Mucosa of stomach (tissue), 1 donor: ENCODE measurements around the gene ENPP3.

ENCODE experiments used
- H3K27me3 ChIP-seq: one replicate; pipeline ENCODE4 v1.7.0; 2013; ENCODE audit warnings: mild to moderate bottlenecking, low read length; ENCODE audit not compliant: control insufficient read depth, insufficient read depth
- H3K36me3 ChIP-seq: one replicate; pipeline ENCODE4 v1.7.0; 2013; ENCODE audit warnings: low read length; ENCODE audit not compliant: control insufficient read depth, insufficient read depth
- H3K4me1 ChIP-seq: one replicate; pipeline ENCODE4 v1.7.0; 2013; ENCODE audit warnings: mild to moderate bottlenecking, low read length; ENCODE audit not compliant: control insufficient read depth, insufficient read depth
- H3K4me3 ChIP-seq: one replicate; pipeline ENCODE4 v1.7.0; 2013; ENCODE audit warnings: low read length
- H3K9ac ChIP-seq: one replicate; pipeline ENCODE4 v1.7.0; 2013; ENCODE audit warnings: mild to moderate bottlenecking, low read length, moderate library complexity
- H3K9me3 ChIP-seq: one replicate; pipeline ENCODE4 v1.7.0; 2013; ENCODE audit warnings: mild to moderate bottlenecking, low read length, moderate library complexity; ENCODE audit not compliant: control insufficient read depth
- donor health status: Pancreatic carcinoma.

ENPP3 gene

GRCh38 chr6:131669891-131670290, 32.8 kb downstream of the ENPP3 start:
- Histone ChIP-seq H3K4me1 (no peaks in the 10 kb centered on the region), H3K4me3 (no peak overlapping the region), H3K27me3 (no peaks in the 10 kb centered on the region), H3K9me3 (no peaks in the 10 kb centered on the region), H3K36me3 (no peaks in the 10 kb centered on the region), H3K9ac (no peak overlapping the region)

GRCh38 chr6:131673184-131673583, 36.1 kb downstream of the ENPP3 start:
- Histone ChIP-seq H3K9me3 (no peaks in the 10 kb centered on the region), H3K27me3 (no peaks in the 10 kb centered on the region), H3K36me3 (no peaks in the 10 kb centered on the region), H3K9ac (no peak overlapping the region), H3K4me3 (no peak overlapping the region), H3K4me1 (no peaks in the 10 kb centered on the region)

GRCh38 chr6:131678442-131678841, 41.3 kb downstream of the ENPP3 start:
- Histone ChIP-seq H3K4me3 (no peak overlapping the region), H3K36me3 (no peaks in the 10 kb centered on the region), H3K4me1 (no peaks in the 10 kb centered on the region), H3K9ac (no peak overlapping the region), H3K27me3 (no peaks in the 10 kb centered on the region), H3K9me3 (no peaks in the 10 kb centered on the region)

DNA sequence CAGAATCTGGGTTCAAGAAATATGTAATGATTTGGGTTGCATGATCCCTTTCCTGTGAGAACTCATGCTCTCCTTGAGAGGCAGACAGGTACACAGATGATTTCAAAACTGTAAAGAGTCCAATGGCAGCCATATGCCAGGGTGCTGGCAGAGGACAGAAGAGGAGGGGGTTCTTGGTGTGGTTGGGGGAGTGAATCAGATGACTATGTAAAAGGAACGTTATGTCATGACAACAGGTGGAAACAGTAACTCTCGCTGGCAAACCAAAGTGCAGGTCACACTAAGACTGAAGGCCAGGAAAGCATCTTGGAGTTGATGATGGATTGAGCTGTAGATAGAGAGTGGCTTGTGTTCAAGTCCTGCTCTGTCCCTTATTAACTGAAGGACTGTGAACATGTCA, 43.8 kb downstream of the ENPP3 start:
- Histone ChIP-seq H3K4me3 (no peak overlapping the region), H3K9me3 (no peaks in the 10 kb centered on the region)

GRCh38 chr6:131681585-131681984, 44.5 kb downstream of the ENPP3 start:
- H3K27me3 ChIP-seq = no peaks in the 10 kb centered on the region
- no peaks in the 10 kb centered on the region for H3K9me3 ChIP-seq
- no peaks in the 10 kb centered on the region for H3K36me3 ChIP-seq
- H3K9ac ChIP-seq = no peak overlapping the region
- no peak overlapping the region for H3K4me3 ChIP-seq
- no peaks in the 10 kb centered on the region for H3K4me1 ChIP-seq

More for the DNA sequence above, 43.8 kb downstream of the ENPP3 start:
- no peak overlapping the region for H3K9ac ChIP-seq
- no peaks in the 10 kb centered on the region for H3K4me1 ChIP-seq
- no peaks in the 10 kb centered on the region for H3K36me3 ChIP-seq
- no peaks in the 10 kb centered on the region for H3K27me3 ChIP-seq

DNA sequence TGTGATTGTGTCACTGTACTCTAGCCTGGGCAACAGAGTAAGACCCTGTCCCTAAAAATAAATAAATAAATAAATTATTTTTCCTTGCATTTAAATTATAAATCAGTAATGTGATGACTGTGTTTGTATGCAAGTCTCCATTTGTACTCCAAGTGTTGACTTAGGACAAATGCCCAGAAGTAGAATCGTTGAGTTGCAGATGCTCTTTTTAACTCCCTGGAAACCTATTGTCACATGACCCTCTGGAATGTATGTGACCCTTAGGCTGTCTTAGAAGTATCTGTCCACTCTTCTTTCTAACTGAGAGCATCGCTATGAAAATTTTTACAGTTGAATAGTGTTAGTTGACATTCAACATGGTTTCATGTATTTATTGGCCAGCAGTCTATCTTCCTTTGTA, 45.3 kb downstream of the ENPP3 start:
- Histone ChIP-seq H3K4me3 (no peak overlapping the region), H3K36me3 (no peaks in the 10 kb centered on the region), H3K27me3 (no peaks in the 10 kb centered on the region), H3K9me3 (no peaks in the 10 kb centered on the region), H3K9ac (no peak overlapping the region), H3K4me1 (no peaks in the 10 kb centered on the region)

GRCh38 chr6:131683479-131683878, 46.4 kb downstream of the ENPP3 start:
- H3K36me3 ChIP-seq = no peaks in the 10 kb centered on the region
- H3K9me3 ChIP-seq = no peaks in the 10 kb centered on the region
- H3K4me1 ChIP-seq = no peaks in the 10 kb centered on the region
- no peak overlapping the region for H3K9ac ChIP-seq
- H3K4me3 ChIP-seq = no peak overlapping the region
- H3K27me3 ChIP-seq = no peaks in the 10 kb centered on the region

- Histone ChIP-seq H3K4me3 (no peak overlapping the region), H3K4me1 (no peaks in the 10 kb centered on the region), H3K27me3 (no peaks in the 10 kb centered on the region)
Observed at GRCh38 chr6:131685266-131685780, 48.2 kb downstream of the ENPP3 start.

DNA sequence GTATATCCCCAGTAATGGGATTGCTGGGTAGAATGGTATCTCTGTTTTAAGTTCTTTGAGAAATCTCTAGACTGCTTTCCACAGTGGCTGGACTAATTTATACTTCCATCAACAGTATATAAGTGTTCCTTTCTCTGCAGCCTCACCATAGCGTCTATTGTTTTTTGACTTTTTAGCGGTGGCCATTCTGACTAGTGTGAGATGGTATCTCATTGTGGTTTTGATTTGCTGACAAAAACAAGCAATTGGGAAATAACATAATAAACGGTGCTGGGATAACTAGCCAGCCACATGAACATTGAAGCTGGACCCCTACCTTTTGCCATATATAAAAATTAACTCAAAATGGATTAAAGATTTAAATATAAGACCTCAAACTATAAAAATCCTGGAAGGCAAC, 49.9 kb downstream of the ENPP3 start:
- no peaks in the 10 kb centered on the region for H3K36me3 ChIP-seq
- no peaks in the 10 kb centered on the region for H3K27me3 ChIP-seq

More at GRCh38 chr6:131685266-131685780, 48.2 kb downstream of the ENPP3 start:
- no peaks in the 10 kb centered on the region for H3K9me3 ChIP-seq
- H3K36me3 ChIP-seq = no peaks in the 10 kb centered on the region
- H3K9ac ChIP-seq = no peak overlapping the region

GRCh38 chr6:131688286-131688685, 51.2 kb downstream of the ENPP3 start:
- Histone ChIP-seq H3K4me3 (no peak overlapping the region), H3K27me3 (no peaks in the 10 kb centered on the region)

More for the DNA sequence above, 49.9 kb downstream of the ENPP3 start:
- Histone ChIP-seq H3K4me1 (no peaks in the 10 kb centered on the region), H3K9me3 (no peaks in the 10 kb centered on the region), H3K4me3 (no peak overlapping the region), H3K9ac (no peak overlapping the region)

DNA sequence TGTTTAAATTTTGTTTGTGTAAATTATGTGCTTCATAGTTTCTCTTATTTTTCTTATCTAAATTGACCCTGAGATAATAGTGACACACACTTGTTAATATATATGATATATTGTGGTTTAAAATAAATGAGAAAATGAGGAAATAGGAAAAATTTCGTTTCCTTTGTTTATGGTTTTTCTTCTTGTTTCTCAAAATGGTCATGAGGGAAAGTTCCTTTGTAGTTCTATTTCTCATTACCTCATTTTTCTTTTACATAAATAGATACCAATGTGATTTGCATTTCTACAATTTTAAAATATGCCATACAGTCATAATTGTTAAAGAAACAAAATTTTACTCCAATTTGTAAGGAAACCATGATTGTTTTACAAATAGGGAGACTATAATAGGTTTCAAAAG, 54.9 kb downstream of the ENPP3 start:
- H3K4me3 ChIP-seq = no peak overlapping the region
- H3K36me3 ChIP-seq = no peaks in the 10 kb centered on the region
- no peak overlapping the region for H3K9ac ChIP-seq
- H3K9me3 ChIP-seq = no peaks in the 10 kb centered on the region
- H3K27me3 ChIP-seq = no peaks in the 10 kb centered on the region
- no peaks in the 10 kb centered on the region for H3K4me1 ChIP-seq

More at GRCh38 chr6:131688286-131688685, 51.2 kb downstream of the ENPP3 start:
- H3K9me3 ChIP-seq = no peaks in the 10 kb centered on the region
- no peaks in the 10 kb centered on the region for H3K4me1 ChIP-seq
- H3K9ac ChIP-seq = no peak overlapping the region
- no peaks in the 10 kb centered on the region for H3K36me3 ChIP-seq

GRCh38 chr6:131692589-131692988, 55.5 kb downstream of the ENPP3 start:
- H3K9me3 ChIP-seq = no peaks in the 10 kb centered on the region
- no peaks in the 10 kb centered on the region for H3K27me3 ChIP-seq
- no peaks in the 10 kb centered on the region for H3K36me3 ChIP-seq
- H3K9ac ChIP-seq = no peak overlapping the region
- no peak overlapping the region for H3K4me3 ChIP-seq
- H3K4me1 ChIP-seq = no peaks in the 10 kb centered on the region

DNA sequence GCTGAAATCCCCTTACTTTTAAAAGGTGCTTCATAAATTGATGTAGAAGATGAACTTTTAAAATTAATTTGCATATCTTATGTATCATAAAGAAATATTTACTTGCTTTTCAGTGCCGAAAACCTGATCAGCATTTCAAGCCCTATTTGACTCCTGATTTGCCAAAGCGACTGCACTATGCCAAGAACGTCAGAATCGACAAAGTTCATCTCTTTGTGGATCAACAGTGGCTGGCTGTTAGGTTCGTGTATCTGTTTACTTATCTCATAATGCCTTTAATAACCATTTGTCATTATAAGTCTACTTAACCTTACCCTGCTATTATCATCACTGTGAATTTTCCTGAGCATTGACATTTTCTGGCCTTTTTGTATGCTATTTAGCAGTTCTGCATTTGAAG, 56.3 kb downstream of the ENPP3 start:
- no peaks in the 10 kb centered on the region for H3K4me1 ChIP-seq
- H3K9me3 ChIP-seq = no peaks in the 10 kb centered on the region
- H3K27me3 ChIP-seq = no peaks in the 10 kb centered on the region
- H3K9ac ChIP-seq = no peak overlapping the region
- H3K4me3 ChIP-seq = no peak overlapping the region
- H3K36me3 ChIP-seq = no peaks in the 10 kb centered on the region
